GM12865 (cell line): ENCODE measurements around the gene SPECC1.

ENCODE experiments used
- DNase-seq: peaks from one replicate; pipeline ENCODE4 v3.0.0; 2010; ENCODE audit warnings: low read depth
- H3K4me3 ChIP-seq: 2 replicates; pipeline ENCODE4 v1.5.1; 2011; ENCODE audit warnings: mild to moderate bottlenecking, low read depth, low read length, control low read depth
- TF ChIP-seq, protein P1 (sequence below): IDR thresholded peaks from 2 replicates; pipeline ENCODE4 v1.5.1; 2011; ENCODE audit warnings: low read length, control low read depth, low read depth, inconsistent platforms; ENCODE audit not compliant: insufficient read depth; ENCODE audit errors: missing control alignments

SPECC1 gene

DNA sequence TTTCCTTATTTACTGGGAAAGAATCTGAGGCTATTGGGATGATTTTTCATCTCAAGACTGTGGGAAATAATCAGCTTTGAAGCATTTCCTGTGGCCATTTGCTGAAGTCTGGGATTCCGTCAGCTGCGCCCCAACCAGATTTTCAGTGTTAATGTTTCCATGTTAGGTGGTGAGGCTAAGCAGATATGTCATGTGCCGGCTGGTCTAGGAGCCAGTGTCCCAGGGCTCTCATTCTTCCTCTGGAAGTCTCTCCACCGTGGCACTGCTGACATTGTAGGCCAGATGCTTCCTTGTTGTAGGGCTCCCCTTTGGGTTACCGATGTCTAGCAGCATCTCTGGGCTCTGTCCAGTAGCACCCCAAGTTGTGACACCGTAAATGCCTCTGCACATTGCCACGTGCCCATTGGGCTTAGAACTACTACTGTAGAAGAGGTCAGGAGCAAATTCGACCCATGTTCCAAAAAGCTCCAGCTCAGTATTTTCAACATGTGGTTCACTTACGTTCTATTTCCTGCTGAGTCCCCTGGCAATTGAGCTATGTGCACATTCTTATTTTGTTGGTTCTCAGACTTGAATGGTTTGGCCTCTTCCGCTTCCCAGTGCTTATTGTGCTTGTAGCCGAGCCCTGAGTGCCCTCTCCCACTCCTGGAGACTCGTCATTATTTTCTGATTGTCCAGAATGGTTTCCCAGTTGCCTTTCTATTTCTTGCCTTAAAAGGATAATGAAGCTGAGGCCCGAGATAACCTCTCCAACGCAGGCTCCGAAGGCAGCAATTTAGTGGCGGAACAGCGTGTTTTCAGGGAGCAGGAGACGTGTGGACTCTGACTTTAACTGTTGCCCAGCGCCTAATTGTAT, 82.2 kb downstream of the SPECC1 start:
- DNase-seq: no peak
- no peak overlapping the region for H3K4me3 ChIP-seq
- TF ChIP-seq, protein P1, sequence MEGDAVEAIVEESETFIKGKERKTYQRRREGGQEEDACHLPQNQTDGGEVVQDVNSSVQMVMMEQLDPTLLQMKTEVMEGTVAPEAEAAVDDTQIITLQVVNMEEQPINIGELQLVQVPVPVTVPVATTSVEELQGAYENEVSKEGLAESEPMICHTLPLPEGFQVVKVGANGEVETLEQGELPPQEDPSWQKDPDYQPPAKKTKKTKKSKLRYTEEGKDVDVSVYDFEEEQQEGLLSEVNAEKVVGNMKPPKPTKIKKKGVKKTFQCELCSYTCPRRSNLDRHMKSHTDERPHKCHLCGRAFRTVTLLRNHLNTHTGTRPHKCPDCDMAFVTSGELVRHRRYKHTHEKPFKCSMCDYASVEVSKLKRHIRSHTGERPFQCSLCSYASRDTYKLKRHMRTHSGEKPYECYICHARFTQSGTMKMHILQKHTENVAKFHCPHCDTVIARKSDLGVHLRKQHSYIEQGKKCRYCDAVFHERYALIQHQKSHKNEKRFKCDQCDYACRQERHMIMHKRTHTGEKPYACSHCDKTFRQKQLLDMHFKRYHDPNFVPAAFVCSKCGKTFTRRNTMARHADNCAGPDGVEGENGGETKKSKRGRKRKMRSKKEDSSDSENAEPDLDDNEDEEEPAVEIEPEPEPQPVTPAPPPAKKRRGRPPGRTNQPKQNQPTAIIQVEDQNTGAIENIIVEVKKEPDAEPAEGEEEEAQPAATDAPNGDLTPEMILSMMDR: no peak

DNA sequence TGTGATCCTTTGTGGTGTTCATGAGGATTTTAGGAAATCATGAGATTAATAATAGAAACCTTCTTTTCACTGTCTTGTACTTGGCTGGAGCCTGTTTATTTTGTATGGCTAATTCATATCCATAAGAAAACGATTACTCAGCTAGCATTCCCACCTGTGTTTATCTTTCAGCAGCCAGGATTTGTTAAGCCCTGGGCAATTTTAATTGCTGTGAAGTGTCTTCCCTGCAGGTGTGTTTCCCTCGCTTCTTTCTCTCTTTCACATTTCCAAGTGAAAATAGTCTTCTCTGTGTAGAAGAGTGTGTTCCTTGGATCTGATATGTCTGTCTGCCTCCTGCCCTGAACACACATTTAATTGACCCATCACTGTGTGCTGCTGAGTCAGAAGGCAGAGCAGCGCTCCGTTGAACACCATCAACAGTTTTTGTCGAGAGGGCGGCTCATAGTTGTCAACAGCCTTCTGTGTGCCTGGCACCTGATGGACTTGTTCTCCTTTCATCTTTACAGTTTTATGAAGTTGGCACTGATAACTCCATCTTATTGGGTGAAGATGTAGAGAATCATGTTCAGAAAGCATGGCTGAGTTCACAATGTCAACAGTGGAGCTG, 83.2 kb downstream of the SPECC1 start:
- TF ChIP-seq, protein P1: no peak
- H3K4me3 ChIP-seq: no peak overlapping the region
- no peak for DNase-seq

DNA sequence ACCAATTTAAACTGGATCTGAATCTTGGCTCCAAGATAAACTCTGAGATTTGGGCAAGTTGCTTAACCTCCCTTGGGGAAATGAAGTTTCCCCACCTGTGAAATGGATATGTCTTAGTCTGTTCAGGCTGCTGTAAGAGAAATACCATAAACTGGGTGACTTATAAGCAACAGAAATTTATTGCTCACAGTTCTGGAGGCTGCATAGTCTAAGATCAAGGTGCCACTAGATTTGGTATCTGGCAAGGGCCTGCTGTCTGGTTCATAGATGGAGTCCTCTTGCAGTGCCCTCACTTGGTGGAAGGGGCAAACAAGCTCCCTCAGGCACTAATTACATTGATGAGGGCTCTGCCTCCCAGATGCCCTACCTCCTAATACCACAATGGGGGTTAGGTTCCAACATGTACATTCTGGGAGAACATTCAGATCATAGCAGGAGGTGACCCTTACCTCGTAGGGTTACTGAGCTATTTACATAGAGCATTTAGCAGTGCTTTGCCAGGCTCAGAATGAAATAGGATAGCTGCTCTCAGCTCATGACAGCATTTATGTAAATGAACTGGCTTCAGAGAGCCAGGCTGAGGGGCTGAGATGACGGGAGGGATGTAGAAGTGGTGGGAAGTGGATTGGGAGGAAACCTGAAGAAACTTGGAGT, 83.9 kb downstream of the SPECC1 start:
- DNase-seq: no peak
- TF ChIP-seq, protein P1: no peak
- H3K4me3 ChIP-seq: no peak overlapping the region

DNA sequence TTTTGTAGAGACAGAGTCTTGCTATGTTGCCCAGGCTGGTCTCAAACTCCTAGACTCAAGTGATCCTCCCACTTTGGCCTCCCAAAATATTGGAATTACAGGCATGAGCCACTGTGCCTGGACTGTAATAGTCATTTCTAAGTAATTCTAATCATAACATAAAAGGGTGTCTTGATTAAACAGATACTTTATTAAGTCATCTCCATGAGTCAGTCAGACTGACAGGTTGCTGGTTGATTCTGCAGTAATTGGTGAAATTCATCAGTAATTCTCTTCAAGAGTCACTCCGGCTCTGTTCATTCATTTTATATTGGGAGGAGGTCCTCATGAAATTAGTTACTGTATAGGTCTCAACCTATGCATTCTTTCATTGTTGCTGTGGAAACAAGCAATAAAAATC, 85.6 kb downstream of the SPECC1 start:
- H3K4me3 ChIP-seq: no peak overlapping the region
- DNase-seq: no peak

DNA sequence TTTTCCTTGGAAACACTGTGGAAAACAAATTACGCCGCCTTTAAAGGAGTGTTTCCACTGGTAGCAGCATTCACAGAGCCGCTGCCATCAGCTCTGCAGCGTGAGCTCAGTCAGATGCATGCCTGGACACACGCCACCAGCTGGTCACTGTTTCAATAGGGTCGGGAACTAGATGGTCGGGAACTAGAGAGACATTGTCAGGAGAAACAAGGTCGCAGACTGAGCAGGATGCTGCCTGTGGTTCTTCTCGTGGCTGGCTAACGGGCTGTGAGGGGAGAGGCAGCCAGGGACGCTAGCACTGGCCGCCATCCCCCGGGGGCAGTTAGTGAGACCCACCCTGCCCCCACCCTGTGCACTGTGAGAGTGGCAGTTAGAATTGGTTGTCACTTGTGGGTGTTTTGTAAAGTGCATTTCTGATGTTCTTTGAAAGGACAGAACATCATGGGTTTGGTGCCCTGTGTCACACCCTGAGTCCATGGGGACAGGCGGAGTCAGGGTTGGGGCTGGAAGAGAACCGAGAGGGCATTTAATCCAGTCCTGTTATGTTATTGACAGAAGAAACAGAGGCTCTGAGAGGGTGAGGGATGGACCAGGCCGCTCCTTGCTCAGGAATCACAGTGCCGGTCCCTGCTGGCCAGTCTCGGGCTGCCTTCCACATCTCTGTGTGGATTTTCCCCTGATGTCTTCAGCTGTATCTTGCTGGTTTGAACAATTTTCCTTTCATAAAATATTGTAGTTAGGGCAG, 86.3 kb downstream of the SPECC1 start:
- TF ChIP-seq, protein P1: no peak
- H3K4me3 ChIP-seq: no peak overlapping the region
- no peak for DNase-seq

More for the DNA sequence above, 85.6 kb downstream of the SPECC1 start:
- TF ChIP-seq, protein P1: no peak

DNA sequence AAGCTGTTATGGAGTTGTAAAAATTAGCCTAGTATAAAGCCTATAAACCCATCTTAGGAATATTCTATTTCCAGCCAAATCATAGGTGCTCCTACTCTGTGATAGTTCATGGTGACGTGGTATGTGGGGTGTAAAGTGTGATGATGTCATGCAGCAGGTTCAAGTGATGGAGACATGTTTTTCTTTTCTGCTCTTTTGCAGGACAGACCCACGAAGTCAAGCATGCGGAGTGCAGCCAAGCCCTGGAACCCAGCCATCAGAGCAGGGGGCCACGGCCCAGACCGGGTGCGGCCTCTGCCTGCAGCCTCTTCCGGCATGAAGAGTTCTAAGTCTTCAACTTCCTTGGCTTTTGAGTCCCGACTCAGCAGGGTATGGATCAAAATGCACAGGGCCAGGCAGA, 87.3 kb downstream of the SPECC1 start:
- TF ChIP-seq, protein P1: no peak
- no peak for DNase-seq
- H3K4me3 ChIP-seq: no peak overlapping the region
